Choroid plexus epithelial cell (primary cell): ENCODE data around the gene EFNA5.

Source experiments
- DNase-seq: peaks from one replicate; pipeline ENCODE4 v3.0.0-alpha.2; 2010; ENCODE audit warnings: low read depth
- H3K4me3 ChIP-seq: 2 replicates; pipeline ENCODE4 v1.5.1; 2011; ENCODE audit warnings: low read depth, mild to moderate bottlenecking, control low read depth, low read length, moderate library complexity
- TF ChIP-seq, protein P1 (sequence below): conservative IDR thresholded peaks from 2 replicates; pipeline ENCODE4 v1.5.1; 2011; ENCODE audit warnings: low read depth, mild to moderate bottlenecking, control low read depth, inconsistent platforms, low read length, moderate library complexity

The EFNA5 gene

DNA sequence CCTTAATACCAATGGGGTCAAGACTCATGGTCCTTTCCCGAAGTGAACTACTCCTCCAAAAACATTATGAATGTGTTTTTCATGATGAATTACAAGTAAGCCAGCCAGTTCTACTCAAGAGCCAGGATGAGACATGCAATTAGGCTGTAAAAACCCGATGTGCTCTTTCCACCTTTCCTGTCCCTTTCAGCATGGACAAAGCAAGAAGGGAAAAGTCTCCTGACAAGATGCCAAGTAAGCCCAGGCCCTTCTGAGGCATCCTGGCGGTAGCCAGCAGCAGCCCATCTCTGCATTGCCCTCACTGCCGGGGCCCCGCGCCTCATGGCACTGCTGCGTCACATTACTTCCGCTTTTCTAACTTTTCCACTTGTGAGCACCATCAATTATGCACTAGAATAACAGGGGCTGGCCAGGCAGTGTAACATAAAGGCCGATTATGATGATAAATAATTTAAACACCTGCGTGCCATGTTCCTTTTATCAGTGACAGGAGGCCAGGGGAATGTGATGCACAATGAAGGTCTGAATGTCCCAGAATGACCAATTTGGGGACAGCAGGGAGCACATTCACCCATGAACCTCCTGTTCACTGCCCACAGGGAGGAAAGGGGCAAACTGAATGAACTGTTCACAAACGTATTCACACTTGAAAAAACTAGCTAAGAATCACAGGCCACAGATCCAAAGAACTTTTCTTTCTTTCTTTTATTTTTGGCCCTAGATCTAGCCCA, 37.4 kb downstream of the EFNA5 start:
- no peak overlapping the region for H3K4me3 ChIP-seq
- TF ChIP-seq, protein P1, sequence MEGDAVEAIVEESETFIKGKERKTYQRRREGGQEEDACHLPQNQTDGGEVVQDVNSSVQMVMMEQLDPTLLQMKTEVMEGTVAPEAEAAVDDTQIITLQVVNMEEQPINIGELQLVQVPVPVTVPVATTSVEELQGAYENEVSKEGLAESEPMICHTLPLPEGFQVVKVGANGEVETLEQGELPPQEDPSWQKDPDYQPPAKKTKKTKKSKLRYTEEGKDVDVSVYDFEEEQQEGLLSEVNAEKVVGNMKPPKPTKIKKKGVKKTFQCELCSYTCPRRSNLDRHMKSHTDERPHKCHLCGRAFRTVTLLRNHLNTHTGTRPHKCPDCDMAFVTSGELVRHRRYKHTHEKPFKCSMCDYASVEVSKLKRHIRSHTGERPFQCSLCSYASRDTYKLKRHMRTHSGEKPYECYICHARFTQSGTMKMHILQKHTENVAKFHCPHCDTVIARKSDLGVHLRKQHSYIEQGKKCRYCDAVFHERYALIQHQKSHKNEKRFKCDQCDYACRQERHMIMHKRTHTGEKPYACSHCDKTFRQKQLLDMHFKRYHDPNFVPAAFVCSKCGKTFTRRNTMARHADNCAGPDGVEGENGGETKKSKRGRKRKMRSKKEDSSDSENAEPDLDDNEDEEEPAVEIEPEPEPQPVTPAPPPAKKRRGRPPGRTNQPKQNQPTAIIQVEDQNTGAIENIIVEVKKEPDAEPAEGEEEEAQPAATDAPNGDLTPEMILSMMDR, result no peak
- DNase-seq, result peak; percentile 52

DNA sequence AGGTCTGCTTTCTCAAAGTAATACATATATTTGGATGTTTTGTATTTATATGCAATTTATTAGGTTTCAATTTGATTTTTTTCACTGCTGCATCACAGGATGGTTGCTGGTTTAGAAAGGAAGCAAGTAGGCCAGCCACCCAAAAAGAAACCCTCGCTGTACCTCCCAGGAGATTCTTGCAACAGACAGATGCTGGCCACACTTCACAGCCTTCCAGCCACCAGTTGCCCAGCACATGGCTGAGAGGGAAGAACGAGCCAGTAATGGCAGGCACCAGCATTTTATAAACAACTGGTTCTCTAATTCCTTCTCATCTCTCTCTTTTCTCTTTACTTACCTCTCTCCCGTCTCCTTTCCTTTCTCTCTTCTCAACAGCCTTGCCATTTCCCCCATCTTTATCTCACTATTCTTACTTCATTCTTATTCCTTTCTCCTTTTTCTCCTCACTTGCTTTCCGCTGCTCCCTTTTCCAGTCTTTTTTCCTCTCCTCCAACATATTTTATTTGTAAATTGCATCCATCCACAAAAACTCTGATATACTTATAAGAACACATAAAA, 38.9 kb downstream of the EFNA5 start:
- no peak overlapping the region for H3K4me3 ChIP-seq
- no peak for DNase-seq
- TF ChIP-seq, protein P1, result no peak

DNA sequence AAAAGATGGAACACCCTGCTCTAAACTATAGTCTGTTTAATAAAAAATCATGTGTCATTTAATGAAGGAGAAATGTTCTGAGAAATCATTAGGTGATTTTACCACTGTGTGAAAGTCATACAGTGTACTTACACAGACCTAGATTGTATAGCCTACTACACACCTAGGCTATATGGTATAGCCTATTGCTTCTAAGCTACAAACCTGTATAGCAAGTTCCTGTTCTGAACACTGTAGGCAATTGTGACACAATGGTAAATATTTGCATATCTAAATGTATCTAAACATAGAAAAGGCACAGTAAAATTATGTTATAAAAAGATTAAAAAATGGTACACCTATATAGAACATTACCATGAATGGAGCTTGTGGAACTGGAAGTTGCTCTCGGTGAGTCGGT, 40.6 kb downstream of the EFNA5 start:
- TF ChIP-seq, protein P1, result no peak
- no peak for DNase-seq
- no peak overlapping the region for H3K4me3 ChIP-seq

DNA sequence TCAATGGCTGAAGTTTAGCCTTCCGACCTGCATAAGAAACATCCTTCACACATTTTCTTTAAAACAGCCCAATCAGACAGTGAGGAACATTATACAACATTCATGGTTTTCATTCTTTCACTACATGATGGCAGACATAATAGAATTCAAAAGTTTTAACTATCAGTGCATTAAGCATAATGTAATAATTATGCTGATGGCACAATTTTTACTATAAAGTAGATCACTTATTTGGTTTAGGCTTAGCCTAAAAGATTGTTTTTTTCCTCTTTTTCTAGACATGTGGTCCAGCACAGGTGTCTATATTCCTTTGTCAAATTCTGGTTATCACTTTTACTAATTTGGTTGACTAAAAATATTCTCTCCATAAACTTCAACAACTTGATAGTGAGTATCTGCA, 46.5 kb downstream of the EFNA5 start:
- TF ChIP-seq, protein P1, result no peak
- no peak overlapping the region for H3K4me3 ChIP-seq
- DNase-seq, result no peak

DNA sequence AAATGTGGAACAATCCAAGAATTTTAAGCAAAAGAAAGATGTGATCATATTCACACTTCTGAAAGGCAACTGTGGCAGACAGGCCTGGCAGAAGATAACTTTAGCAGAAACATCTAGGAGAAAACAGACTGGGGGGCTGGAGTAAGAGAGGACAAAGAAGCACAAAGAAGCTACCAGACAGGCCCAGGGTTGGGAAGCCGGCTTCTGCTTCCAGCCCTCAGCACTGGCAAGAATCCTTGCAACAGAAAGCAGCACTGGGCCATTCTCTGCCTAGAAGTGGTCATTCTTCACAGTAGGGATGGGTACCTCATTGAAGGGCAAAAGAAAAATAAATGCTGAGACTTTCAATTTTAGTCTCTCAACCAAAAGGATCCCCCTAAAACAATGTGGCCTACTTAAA, 49.6 kb downstream of the EFNA5 start:
- TF ChIP-seq, protein P1, result no peak
- no peak overlapping the region for H3K4me3 ChIP-seq

DNA sequence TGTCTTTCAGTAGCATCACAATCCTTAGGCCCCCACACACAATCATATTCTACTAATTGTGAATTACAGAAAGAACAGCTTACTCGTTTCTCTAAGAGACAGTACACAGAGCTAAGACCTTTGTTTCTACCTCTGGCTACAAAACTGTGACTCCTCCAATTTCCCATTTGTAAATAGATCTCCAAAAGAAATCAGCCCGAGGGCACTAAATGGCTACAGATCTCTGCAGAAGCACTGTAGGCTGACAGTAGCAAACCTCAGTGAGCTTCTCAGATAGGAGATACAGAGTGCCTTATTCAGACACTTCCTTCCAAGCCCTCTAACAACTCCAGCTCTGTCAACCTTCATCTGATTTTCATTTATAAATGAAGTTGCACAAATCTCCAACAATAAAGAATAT, 51.0 kb downstream of the EFNA5 start:
- H3K4me3 ChIP-seq, result no peak overlapping the region
- DNase-seq, result no peak
- TF ChIP-seq, protein P1, result no peak

More for the DNA sequence above, 49.6 kb downstream of the EFNA5 start:
- no peak for DNase-seq

DNA sequence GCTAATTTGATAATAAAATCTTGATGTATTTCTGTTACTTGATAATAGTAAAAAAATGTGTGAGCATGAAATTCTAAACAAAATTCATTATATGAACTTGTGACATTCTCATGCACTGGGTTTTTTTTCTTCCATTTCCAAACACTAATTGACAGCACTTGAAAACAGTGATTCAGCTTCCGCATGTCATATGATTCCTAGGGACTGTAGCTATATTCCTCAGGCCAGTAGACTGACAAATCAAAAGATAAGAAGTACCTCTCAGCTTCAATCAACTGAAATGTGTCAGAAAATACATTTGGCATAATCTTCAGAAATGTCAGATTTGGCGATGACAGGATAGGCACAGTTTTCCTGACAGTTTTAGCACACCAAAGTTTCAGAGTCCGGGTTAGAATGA, 52.5 kb downstream of the EFNA5 start:
- TF ChIP-seq, protein P1, result no peak
- no peak overlapping the region for H3K4me3 ChIP-seq
- peak; percentile 54 for DNase-seq
